PC-9 (cell line): Measurements from ENCODE around the gene SORBS1. TPM values are rescaled to one million over a fixed set of nuclear protein-coding genes. Genes with fewer than 3 reads are reported as not detected.

Experiments
- BruUV-seq: library from RNA; stranded (reverse); fragments of 400-500 nt; replicated peaks from 2 replicates; lab custom pipeline; 2021; lab: Mats Ljungman, UMichigan
- CTCF ChIA-PET: fragments of 300-600 bp; sonication (Branson Sonifier 250); formaldehyde crosslinking; loops from one replicate; lab custom pipeline; 2022; ENCODE audit warnings: antibody characterized with exemption; lab: Charles Lee
- POLR2A ChIA-PET: fragments of 300-600 bp; sonication (Branson Sonifier 250); formaldehyde crosslinking; loops from one replicate; lab custom pipeline; 2022; ENCODE audit warnings: antibody characterized with exemption; ENCODE audit not compliant: unreplicated experiment; lab: Charles Lee
- DNase-seq, 2 experiments: peaks; one replicate each; pipeline versions ENCODE4 v3.0.0 to v3.0.0-alpha.2; 2015 to 2022; ENCODE audit warnings: mixed read lengths in 1 of 2
- H2AFZ ChIP-seq: fragments of 200-600 bp; sonication (generic); 2 replicates; pipeline ENCODE4 v1.8.1; 2017; ENCODE audit warnings: antibody characterized with exemption
- H3F3A ChIP-seq: fragments of 200-600 bp; sonication (generic); 2 replicates; pipeline ENCODE4 v1.8.1; 2017; ENCODE audit warnings: antibody characterized with exemption, mild to moderate bottlenecking, low read depth; ENCODE audit not compliant: insufficient read depth
- H3K27ac ChIP-seq: fragments of 200-600 bp; sonication (generic); 2 replicates; pipeline ENCODE4 v1.6.1; 2016; ENCODE audit warnings: mixed run types
- H3K27me3 ChIP-seq: fragments of 200-600 bp; sonication (generic); 2 replicates; pipeline ENCODE4 v1.6.1; 2016; ENCODE audit warnings: low read depth, mixed run types; ENCODE audit not compliant: insufficient read depth
- H3K36me3 ChIP-seq: fragments of 200-600 bp; sonication (generic); 2 replicates; pipeline ENCODE4 v1.6.1; 2016; ENCODE audit warnings: low read depth, mixed run types
- H3K4me1 ChIP-seq: fragments of 200-600 bp; sonication (generic); replicated peaks from 2 replicates; pipeline ENCODE4 v1.6.1; 2016; ENCODE audit warnings: mixed run types; ENCODE audit not compliant: insufficient read depth
- H3K4me2 ChIP-seq: fragments of 200-600 bp; sonication (generic); 2 replicates; pipeline ENCODE4 v1.6.1; 2017; ENCODE audit warnings: mixed run types
- H3K4me3 ChIP-seq: fragments of 200-600 bp; sonication (generic); 2 replicates; pipeline ENCODE4 v1.6.1; 2016; ENCODE audit warnings: mixed run types
- H3K79me2 ChIP-seq: fragments of 200-600 bp; sonication (generic); 2 replicates; pipeline ENCODE4 v1.6.1; 2017; ENCODE audit warnings: low read depth, mixed run types
- H3K9me2 ChIP-seq: fragments of 200-600 bp; sonication (generic); 2 replicates; pipeline ENCODE4 v1.8.1; 2017; ENCODE audit warnings: mild to moderate bottlenecking; ENCODE audit not compliant: insufficient read depth
- H3K9me3 ChIP-seq: fragments of 200-600 bp; sonication (generic); 2 replicates; pipeline ENCODE4 v1.8.1; 2016; ENCODE audit warnings: low read depth; ENCODE audit not compliant: insufficient read depth
- H4K20me1 ChIP-seq: fragments of 200-600 bp; sonication (generic); 2 replicates; pipeline ENCODE4 v1.8.1; 2017; ENCODE audit not compliant: insufficient read depth
- EZH2 ChIP-seq: fragments of 200-600 bp; sonication (generic); IDR thresholded peaks from 2 replicates; pipeline ENCODE4 v1.8.0; 2017; ENCODE audit warnings: antibody characterized with exemption, low read depth
- intact Hi-C: fragments of 100-400 bp; cut with micrococcal nuclease; formaldehyde crosslinking; loops from one replicate; pipeline ENCODE4 v1.10.0; 2022; ENCODE audit not compliant: unreplicated experiment
- total RNA-seq: library from RNA; stranded (reverse); gene quantifications from 2 replicates; pipeline ENCODE4 v1.2.3, GENCODE V29; 2021
- TF ChIP-seq, protein P1 (sequence below): fragments of 200-600 bp; sonication (generic); conservative IDR thresholded peaks from 2 replicates; pipeline ENCODE4 v1.6.1; 2017; ENCODE audit warnings: mixed run types, antibody characterized with exemption, mild to moderate bottlenecking, moderate library complexity

Gene SORBS1
- total RNA-seq, 1 experiment from 2014 or later, result 5.0 TPM

GRCh38 chr10:95360122-95360714 lies 201.0 kb downstream of the SORBS1 start:
- no peaks in the 10 kb centered on the region for H3K4me1 ChIP-seq
- POLR2A ChIA-PET, result no interaction called here

GRCh38 chr10:95359466-95359865 lies 201.7 kb downstream of the SORBS1 start:
- ChIA-PET POLR2A (no interaction called here), CTCF (no interaction called here)
- H3K27ac ChIP-seq, result no peak overlapping the region
- no peaks in the 10 kb centered on the region for H3K4me1 ChIP-seq
- no peak overlapping the region for H2AFZ ChIP-seq
- no TSS peak for BruUV-seq
- no peak for TF ChIP-seq EZH2
- TF ChIP-seq, protein P1, sequence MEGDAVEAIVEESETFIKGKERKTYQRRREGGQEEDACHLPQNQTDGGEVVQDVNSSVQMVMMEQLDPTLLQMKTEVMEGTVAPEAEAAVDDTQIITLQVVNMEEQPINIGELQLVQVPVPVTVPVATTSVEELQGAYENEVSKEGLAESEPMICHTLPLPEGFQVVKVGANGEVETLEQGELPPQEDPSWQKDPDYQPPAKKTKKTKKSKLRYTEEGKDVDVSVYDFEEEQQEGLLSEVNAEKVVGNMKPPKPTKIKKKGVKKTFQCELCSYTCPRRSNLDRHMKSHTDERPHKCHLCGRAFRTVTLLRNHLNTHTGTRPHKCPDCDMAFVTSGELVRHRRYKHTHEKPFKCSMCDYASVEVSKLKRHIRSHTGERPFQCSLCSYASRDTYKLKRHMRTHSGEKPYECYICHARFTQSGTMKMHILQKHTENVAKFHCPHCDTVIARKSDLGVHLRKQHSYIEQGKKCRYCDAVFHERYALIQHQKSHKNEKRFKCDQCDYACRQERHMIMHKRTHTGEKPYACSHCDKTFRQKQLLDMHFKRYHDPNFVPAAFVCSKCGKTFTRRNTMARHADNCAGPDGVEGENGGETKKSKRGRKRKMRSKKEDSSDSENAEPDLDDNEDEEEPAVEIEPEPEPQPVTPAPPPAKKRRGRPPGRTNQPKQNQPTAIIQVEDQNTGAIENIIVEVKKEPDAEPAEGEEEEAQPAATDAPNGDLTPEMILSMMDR, result no peak
- 0 out of 2 replicates have a peak, but pooled peaks cover 4% of the 10 kb centered on the region for H3F3A ChIP-seq
- intact Hi-C loops, result no loop called here
- no peaks in the 10 kb centered on the region for H3K36me3 ChIP-seq
- no peaks in the 10 kb centered on the region for H3K9me2 ChIP-seq
- no peak overlapping the region for H3K4me2 ChIP-seq
- DNase-seq, result no peak
- no peaks in the 10 kb centered on the region for H3K79me2 ChIP-seq
- no peaks in the 10 kb centered on the region for H4K20me1 ChIP-seq
- H3K4me3 ChIP-seq, result no peak overlapping the region
- H3K27me3 ChIP-seq, result no peaks in the 10 kb centered on the region
- H3K9me3 ChIP-seq, result no peaks in the 10 kb centered on the region

More at GRCh38 chr10:95360122-95360714, 201.0 kb downstream of the SORBS1 start:
- CTCF ChIA-PET, result interaction anchor here (0.7 to 0.8 kb wide), 2 partner anchors 15 to 85 kb away, joined by 3 to 4 read pairs; no protein-coding TSS in a partner anchor
- DNase-seq, result peak in 1 of 2 experiments; percentile 41
- BruUV-seq, result no TSS peak
- no peaks in the 10 kb centered on the region for H3K9me2 ChIP-seq
- H3K4me3 ChIP-seq, result no peak overlapping the region
- 0 out of 2 replicates have a peak, but pooled peaks cover 4% of the 10 kb centered on the region for H3F3A ChIP-seq
- H2AFZ ChIP-seq, result no peak overlapping the region
- intact Hi-C loops, result loop anchor here (5.0 to 10.0 kb wide), 3 partner anchors 98 to 735 kb away; no protein-coding TSS in a partner anchor
- H3K9me3 ChIP-seq, result no peaks in the 10 kb centered on the region
- TF ChIP-seq, protein P1, result no peak
- no peak for TF ChIP-seq EZH2
- H3K36me3 ChIP-seq, result no peaks in the 10 kb centered on the region
- no peaks in the 10 kb centered on the region for H3K79me2 ChIP-seq
- no peaks in the 10 kb centered on the region for H4K20me1 ChIP-seq
- H3K27ac ChIP-seq, result no peak overlapping the region
- no peak overlapping the region for H3K4me2 ChIP-seq
- no peaks in the 10 kb centered on the region for H3K27me3 ChIP-seq

DNA sequence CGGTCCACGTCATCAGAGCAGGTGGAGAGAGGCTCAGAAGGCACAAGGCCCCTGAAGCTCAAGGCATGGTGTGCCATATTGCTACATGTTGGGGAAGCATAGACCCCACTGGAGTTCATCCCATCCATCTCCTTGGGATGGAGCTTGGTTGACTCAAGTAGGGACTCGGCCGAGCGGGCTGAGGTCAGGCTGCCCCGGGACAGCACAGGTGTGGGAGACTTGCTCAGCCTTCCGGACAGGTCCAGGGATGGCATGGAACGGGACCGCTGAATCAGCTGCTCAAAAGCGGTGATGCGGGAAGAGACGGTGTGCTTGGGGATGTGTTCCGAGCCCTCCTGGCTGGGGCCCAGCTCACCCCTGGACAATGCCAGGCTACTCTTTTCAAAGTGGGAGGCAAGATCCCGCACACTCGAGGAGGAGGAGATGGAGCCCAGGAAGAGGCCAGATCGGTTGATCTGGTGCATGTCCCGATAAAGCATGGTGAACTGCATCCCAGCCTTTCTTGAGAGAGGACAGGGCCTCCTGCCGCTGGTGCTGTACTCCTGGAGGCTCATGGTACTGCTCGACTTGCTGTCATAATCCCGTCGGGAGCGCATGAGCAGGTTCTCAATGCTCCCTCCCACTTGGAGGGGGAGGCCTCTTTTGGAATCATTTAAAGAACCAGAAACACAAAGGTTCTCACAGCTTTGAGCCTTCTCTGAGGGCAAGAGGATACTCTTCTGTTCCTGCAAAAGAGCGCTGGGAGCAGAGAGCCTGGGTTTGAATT lies 204.8 kb downstream of the SORBS1 start:
- Histone ChIP-seq H3F3A (no peaks in the 10 kb centered on the region), H3K4me3 (no peak overlapping the region), H2AFZ (no peak overlapping the region), H3K79me2 (no peaks in the 10 kb centered on the region), H3K9me2 (no peaks in the 10 kb centered on the region), H4K20me1 (no peaks in the 10 kb centered on the region), H3K9me3 (no peaks in the 10 kb centered on the region), H3K36me3 (no peaks in the 10 kb centered on the region), H3K4me1 (no peaks in the 10 kb centered on the region), H3K4me2 (no peak overlapping the region), H3K27me3 (no peaks in the 10 kb centered on the region), H3K27ac (no peak overlapping the region)
- TF ChIP-seq, protein P1, result no peak
- TF ChIP-seq EZH2, result no peak
- BruUV-seq, result no TSS peak
- DNase-seq, result no peak
- POLR2A ChIA-PET, result no interaction called here
- CTCF ChIA-PET, result no interaction called here
- intact Hi-C loops, result no loop called here
